HEK293T (cell line): ENCODE measurements around the gene AKNA.

Experiments used
- CTCF ChIA-PET: fragments of 350-600 bp; formaldehyde crosslinking; extraction: SDS; loops from one replicate; lab custom pipeline; 2021; ENCODE audit warnings: antibody characterized with exemption, inconsistent platforms; lab: Yijun Ruan, JAX
- POLR2A ChIA-PET: fragments of 350-600 bp; formaldehyde crosslinking; extraction: SDS; loops from one replicate; lab custom pipeline; 2020; ENCODE audit warnings: antibody characterized with exemption, inconsistent platforms; lab: Yijun Ruan, JAX
- DNase-seq: peaks from one replicate; pipeline ENCODE4 v3.0.0; 2012; ENCODE audit warnings: mixed read lengths; ENCODE audit errors: extremely low spot score
- ARNT ChIP-seq: fragments of 450-650 bp; IDR thresholded peaks from 2 replicates; pipeline ENCODE4 v1.6.1; 2017; ENCODE audit warnings: mild to moderate bottlenecking
- BHLHE40 ChIP-seq: fragments of 450-650 bp; IDR thresholded peaks from 2 replicates; pipeline ENCODE4 v1.6.1; 2016; ENCODE audit warnings: mild to moderate bottlenecking, moderate library complexity, borderline replicate concordance
- CTBP1 ChIP-seq: fragments of 450-650 bp; IDR thresholded peaks from 2 replicates; pipeline ENCODE4 v1.6.1; 2016; ENCODE audit warnings: borderline replicate concordance
- ELF4 ChIP-seq: fragments of 450-650 bp; IDR thresholded peaks from 2 replicates; pipeline ENCODE4 v1.6.1; 2017; ENCODE audit warnings: antibody characterized with exemption
- FOXA1 ChIP-seq: fragments of 450-650 bp; IDR thresholded peaks from 2 replicates; pipeline ENCODE4 v1.6.1; 2016; ENCODE audit warnings: mild to moderate bottlenecking
- FOXK2 ChIP-seq: fragments of 450-650 bp; IDR thresholded peaks from 2 replicates; pipeline ENCODE4 v1.6.1; 2016; ENCODE audit warnings: mild to moderate bottlenecking
- FOXM1 ChIP-seq: fragments of 450-650 bp; IDR thresholded peaks from 2 replicates; pipeline ENCODE4 v1.6.1; 2017; ENCODE audit warnings: mild to moderate bottlenecking, borderline replicate concordance
- HDGF ChIP-seq: fragments of 450-650 bp; IDR thresholded peaks from 2 replicates; pipeline ENCODE4 v1.6.1; 2017; ENCODE audit warnings: antibody characterized with exemption, borderline replicate concordance
- L3MBTL2 ChIP-seq: fragments of 450-650 bp; conservative IDR thresholded peaks from 2 replicates; pipeline ENCODE4 v1.6.1; 2016; ENCODE audit warnings: mild to moderate bottlenecking
- LEF1 ChIP-seq: fragments of 450-650 bp; IDR thresholded peaks from 2 replicates; pipeline ENCODE4 v1.6.1; 2017; ENCODE audit warnings: mild to moderate bottlenecking, borderline replicate concordance
- NFRKB ChIP-seq: fragments of 450-650 bp; IDR thresholded peaks from 2 replicates; pipeline ENCODE4 v1.6.1; 2016; ENCODE audit warnings: mild to moderate bottlenecking, moderate library complexity
- SP1 ChIP-seq: fragments of 450-650 bp; IDR thresholded peaks from 2 replicates; pipeline ENCODE4 v1.6.1; 2017
- SUZ12 ChIP-seq: fragments of 450-650 bp; IDR thresholded peaks from 2 replicates; pipeline ENCODE4 v1.6.1; 2016; ENCODE audit warnings: mild to moderate bottlenecking
- TARDBP ChIP-seq: fragments of 450-650 bp; IDR thresholded peaks from 2 replicates; pipeline ENCODE4 v1.6.1; 2016
- ZNF384 ChIP-seq: fragments of 450-650 bp; IDR thresholded peaks from 2 replicates; pipeline ENCODE4 v1.6.1; 2016
- TF ChIP-seq, protein P1 (sequence below): fragments of 450-650 bp; IDR thresholded peaks from 2 replicates; pipeline ENCODE4 v1.6.1; 2016

Gene AKNA

GRCh38 chr9:114412048-114412683 is 24.4 kb upstream of the AKNA start:
- ChIA-PET POLR2A (no interaction called here), CTCF (no interaction called here)
- TF ChIP-seq ELF4 (no peak), SUZ12 (no peak), ZNF384 (no peak), ARNT (no peak), L3MBTL2 (no peak), LEF1 (no peak), BHLHE40 (no peak), HDGF (no peak), FOXK2 (no peak), FOXA1 (no peak), TARDBP (no peak), NFRKB (no peak), FOXM1 (no peak), SP1 (no peak), CTBP1 (no peak)
- TF ChIP-seq, protein P1, sequence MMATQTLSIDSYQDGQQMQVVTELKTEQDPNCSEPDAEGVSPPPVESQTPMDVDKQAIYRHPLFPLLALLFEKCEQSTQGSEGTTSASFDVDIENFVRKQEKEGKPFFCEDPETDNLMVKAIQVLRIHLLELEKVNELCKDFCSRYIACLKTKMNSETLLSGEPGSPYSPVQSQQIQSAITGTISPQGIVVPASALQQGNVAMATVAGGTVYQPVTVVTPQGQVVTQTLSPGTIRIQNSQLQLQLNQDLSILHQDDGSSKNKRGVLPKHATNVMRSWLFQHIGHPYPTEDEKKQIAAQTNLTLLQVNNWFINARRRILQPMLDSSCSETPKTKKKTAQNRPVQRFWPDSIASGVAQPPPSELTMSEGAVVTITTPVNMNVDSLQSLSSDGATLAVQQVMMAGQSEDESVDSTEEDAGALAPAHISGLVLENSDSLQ, result no peak
- DNase-seq, result no peak

- ChIA-PET CTCF (no interaction called here), POLR2A (no interaction called here)
- DNase-seq, result no peak
- TF ChIP-seq L3MBTL2, result no peak
- TF ChIP-seq FOXA1, result no peak
- no peak for TF ChIP-seq LEF1
- no peak for TF ChIP-seq NFRKB
- no peak for TF ChIP-seq CTBP1
- TF ChIP-seq TARDBP, result no peak
- no peak for TF ChIP-seq SP1
- TF ChIP-seq, protein P1, result no peak
- no peak for TF ChIP-seq SUZ12
- TF ChIP-seq FOXM1, result no peak
- TF ChIP-seq FOXK2, result no peak
- TF ChIP-seq ARNT, result no peak
- TF ChIP-seq ZNF384, result no peak
- no peak for TF ChIP-seq ELF4
- TF ChIP-seq BHLHE40, result no peak
- no peak for TF ChIP-seq HDGF
These were observed 23.7 kb upstream of the AKNA start for GRCh38 chr9:114411452-114411851.

GRCh38 chr9:114410910-114411309 is 23.1 kb upstream of the AKNA start:
- TF ChIP-seq FOXA1, result no peak
- TF ChIP-seq ELF4, result no peak
- no peak for TF ChIP-seq SUZ12
- TF ChIP-seq L3MBTL2, result no peak
- no peak for TF ChIP-seq ARNT
- no peak for TF ChIP-seq TARDBP
- no peak for TF ChIP-seq FOXM1
- TF ChIP-seq BHLHE40, result no peak
- no peak for TF ChIP-seq LEF1
- TF ChIP-seq FOXK2, result no peak
- no peak for TF ChIP-seq ZNF384
- TF ChIP-seq CTBP1, result no peak
- no peak for DNase-seq
- ChIA-PET CTCF (interaction anchor here (0.7 kb wide), 1 partner anchor 25 kb away, joined by 3 read pairs; no protein-coding TSS in a partner anchor), POLR2A (no interaction called here)

- TF ChIP-seq LEF1, result no peak
- TF ChIP-seq, protein P1, result no peak
- TF ChIP-seq FOXM1, result no peak
- TF ChIP-seq SUZ12, result no peak
- TF ChIP-seq TARDBP, result no peak
- no peak for TF ChIP-seq HDGF
- no peak for TF ChIP-seq CTBP1
- no peak for TF ChIP-seq L3MBTL2
- TF ChIP-seq FOXA1, result no peak
- TF ChIP-seq BHLHE40, result no peak
- no peak for TF ChIP-seq ARNT
- no peak for TF ChIP-seq ZNF384
- no peak for TF ChIP-seq FOXK2
- TF ChIP-seq NFRKB, result no peak
- no peak for TF ChIP-seq ELF4
- TF ChIP-seq SP1, result no peak
- ChIA-PET CTCF (no interaction called here), POLR2A (interaction anchor here (1.4 kb wide), 1 partner anchor 178 kb away, joined by 4 read pairs; the partner anchor contains the start of gene ATP6V1G1)
These were observed 22.1 kb upstream of the AKNA start for GRCh38 chr9:114409842-114410241.

DNA sequence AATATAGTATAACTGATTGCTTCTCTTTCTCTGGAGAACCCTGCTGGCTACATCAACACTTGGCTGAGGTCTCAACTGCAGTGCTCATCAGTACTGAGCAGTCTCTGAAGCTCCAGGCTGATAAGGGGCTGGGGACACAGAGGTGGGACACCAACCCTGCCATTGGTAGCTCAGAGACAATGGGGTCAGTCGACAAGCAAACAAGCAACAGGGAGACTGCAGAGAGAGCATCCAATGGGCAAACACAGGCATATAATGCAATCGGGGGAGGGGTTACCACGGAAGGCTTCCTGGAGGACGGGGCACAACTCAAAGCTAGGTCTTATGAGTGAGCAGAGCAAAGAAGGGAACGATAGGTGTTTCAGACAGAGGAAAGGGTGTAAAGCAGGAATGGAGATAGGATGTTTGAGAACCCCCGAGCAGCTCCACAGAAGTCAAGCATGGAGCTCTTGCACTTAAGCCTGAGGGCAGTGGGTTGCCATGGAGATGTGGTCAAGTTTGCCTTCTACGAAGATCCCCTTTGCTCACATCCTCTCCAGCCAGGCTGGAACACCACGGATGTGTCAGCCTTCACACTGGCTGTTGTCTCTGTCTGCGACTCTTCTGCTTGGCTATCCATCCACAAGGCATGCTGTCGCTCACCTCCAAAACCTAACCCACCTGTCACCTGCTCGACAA is 21.5 kb upstream of the AKNA start:
- ChIA-PET POLR2A (interaction anchor here (1.4 kb wide), 1 partner anchor 179 kb away, joined by 4 read pairs; the partner anchor contains the start of gene ATP6V1G1), CTCF (no interaction called here)
- no peak for TF ChIP-seq LEF1
- no peak for TF ChIP-seq FOXA1
- TF ChIP-seq L3MBTL2, result no peak
- TF ChIP-seq, protein P1, result no peak
- TF ChIP-seq BHLHE40, result no peak
- no peak for TF ChIP-seq TARDBP
- TF ChIP-seq NFRKB, result no peak
- TF ChIP-seq ARNT, result no peak
- no peak for DNase-seq

More at GRCh38 chr9:114409842-114410241, 22.1 kb upstream of the AKNA start:
- DNase-seq, result no peak
